ENCODE data around the gene DGAT2.
"Not testable (repeated sequence)": the region's sequence is repeated elsewhere in the genome, so short reads cannot be mapped to it uniquely, and the experiment has no call there.

DNA sequence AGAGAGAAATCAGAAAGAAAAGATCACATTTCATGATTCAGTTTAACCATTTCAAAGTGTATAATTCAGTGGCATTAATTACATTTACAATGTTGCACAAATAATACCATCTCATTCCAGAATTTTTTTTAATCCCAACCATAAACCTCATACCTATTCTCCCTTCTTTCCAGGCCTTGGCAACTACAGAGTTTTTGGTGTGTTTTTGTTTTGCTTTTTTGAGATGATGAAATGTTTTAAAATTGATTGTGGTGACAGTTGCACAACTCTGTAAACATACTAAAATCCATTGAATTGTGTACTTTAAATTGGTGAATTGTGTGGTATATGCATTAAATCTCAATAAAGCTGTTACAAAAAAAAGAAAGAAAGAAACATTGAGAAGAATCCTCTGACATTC is 13.6 kb upstream of the DGAT2 start:
- TF ChIP-seq, protein P1, sequence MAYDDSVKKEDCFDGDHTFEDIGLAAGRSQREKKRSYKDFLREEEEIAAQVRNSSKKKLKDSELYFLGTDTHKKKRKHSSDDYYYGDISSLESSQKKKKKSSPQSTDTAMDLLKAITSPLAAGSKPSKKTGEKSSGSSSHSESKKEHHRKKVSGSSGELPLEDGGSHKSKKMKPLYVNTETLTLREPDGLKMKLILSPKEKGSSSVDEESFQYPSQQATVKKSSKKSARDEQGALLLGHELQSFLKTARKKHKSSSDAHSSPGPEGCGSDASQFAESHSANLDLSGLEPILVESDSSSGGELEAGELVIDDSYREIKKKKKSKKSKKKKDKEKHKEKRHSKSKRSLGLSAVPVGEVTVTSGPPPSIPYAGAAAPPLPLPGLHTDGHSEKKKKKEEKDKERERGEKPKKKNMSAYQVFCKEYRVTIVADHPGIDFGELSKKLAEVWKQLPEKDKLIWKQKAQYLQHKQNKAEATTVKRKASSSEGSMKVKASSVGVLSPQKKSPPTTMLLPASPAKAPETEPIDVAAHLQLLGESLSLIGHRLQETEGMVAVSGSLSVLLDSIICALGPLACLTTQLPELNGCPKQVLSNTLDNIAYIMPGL (CRISPR knock-in tag; IDR thresholded peaks at IDR 0.05) = not testable (repeated sequence)
- not testable (repeated sequence) for TF ChIP-seq FOXP1 (CRISPR knock-in tag; IDR thresholded peaks at IDR 0.05; ENCODE audit: borderline replicate concordance); NR2C2 (CRISPR knock-in tag; IDR thresholded peaks at IDR 0.05)
- TF ChIP-seq, protein P2, sequence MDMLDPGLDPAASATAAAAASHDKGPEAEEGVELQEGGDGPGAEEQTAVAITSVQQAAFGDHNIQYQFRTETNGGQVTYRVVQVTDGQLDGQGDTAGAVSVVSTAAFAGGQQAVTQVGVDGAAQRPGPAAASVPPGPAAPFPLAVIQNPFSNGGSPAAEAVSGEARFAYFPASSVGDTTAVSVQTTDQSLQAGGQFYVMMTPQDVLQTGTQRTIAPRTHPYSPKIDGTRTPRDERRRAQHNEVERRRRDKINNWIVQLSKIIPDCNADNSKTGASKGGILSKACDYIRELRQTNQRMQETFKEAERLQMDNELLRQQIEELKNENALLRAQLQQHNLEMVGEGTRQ (CRISPR knock-in tag; IDR thresholded peaks at IDR 0.05) = not testable (repeated sequence)
- TF ChIP-seq, protein P3, sequence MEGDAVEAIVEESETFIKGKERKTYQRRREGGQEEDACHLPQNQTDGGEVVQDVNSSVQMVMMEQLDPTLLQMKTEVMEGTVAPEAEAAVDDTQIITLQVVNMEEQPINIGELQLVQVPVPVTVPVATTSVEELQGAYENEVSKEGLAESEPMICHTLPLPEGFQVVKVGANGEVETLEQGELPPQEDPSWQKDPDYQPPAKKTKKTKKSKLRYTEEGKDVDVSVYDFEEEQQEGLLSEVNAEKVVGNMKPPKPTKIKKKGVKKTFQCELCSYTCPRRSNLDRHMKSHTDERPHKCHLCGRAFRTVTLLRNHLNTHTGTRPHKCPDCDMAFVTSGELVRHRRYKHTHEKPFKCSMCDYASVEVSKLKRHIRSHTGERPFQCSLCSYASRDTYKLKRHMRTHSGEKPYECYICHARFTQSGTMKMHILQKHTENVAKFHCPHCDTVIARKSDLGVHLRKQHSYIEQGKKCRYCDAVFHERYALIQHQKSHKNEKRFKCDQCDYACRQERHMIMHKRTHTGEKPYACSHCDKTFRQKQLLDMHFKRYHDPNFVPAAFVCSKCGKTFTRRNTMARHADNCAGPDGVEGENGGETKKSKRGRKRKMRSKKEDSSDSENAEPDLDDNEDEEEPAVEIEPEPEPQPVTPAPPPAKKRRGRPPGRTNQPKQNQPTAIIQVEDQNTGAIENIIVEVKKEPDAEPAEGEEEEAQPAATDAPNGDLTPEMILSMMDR (IDR thresholded peaks at IDR 0.05) = not testable (repeated sequence)

All from WTC11 (cell line).